Naive thymus-derived CD4-positive, alpha-beta T cell (primary cell): Measurements from ENCODE around the gene NPPA. TPM values are rescaled to one million over a fixed set of nuclear protein-coding genes. Genes with fewer than 3 reads are reported as not detected.

Experiments used
- ATAC-seq: fragments of 150-1000 bp; cut with Tn5 transposase; 2 replicates; pipeline ENCODE4 v1.10.0; 2021; ENCODE audit warnings: mild to moderate bottlenecking, moderate library complexity
- CTCF ChIA-PET: fragments of 350-600 bp; sonication (Branson Sonifier 250); formaldehyde crosslinking; loops from one replicate; lab custom pipeline; 2021; ENCODE audit warnings: antibody characterized with exemption; lab: Charles Lee
- POLR2A ChIA-PET: fragments of 350-600 bp; sonication (Branson Sonifier 250); formaldehyde crosslinking; loops from one replicate; lab custom pipeline; 2021; ENCODE audit warnings: antibody characterized with exemption, inconsistent platforms; lab: Charles Lee
- DNase-seq, 9 donors: peaks; one replicate each; pipeline versions ENCODE4 v3.0.0 to v3.0.0-alpha.2; 2020 to 2022; ENCODE audit warnings: mixed read lengths in 1 of 9
- H3K27ac ChIP-seq: one replicate; pipeline ENCODE4 v1.7.0; 2013; ENCODE audit warnings: mild to moderate bottlenecking, low read depth, low read length, moderate library complexity
- H3K27me3 ChIP-seq, 2 donors: one replicate each; pipeline ENCODE4 v1.7.0; 2013; ENCODE audit warnings: low read length in 2 of 2, mild to moderate bottlenecking in 2 of 2, moderate library complexity in 2 of 2; ENCODE audit not compliant: control insufficient read depth in 2 of 2, insufficient read depth in 2 of 2
- H3K36me3 ChIP-seq, 3 experiments: 1 replicate in 2 of 3; 2 replicates in 1 of 3; pipeline ENCODE4 v1.7.0; 2013; ENCODE audit warnings: low read length in 3 of 3, mild to moderate bottlenecking in 3 of 3, moderate library complexity in 1 of 3; ENCODE audit not compliant: insufficient read depth in 3 of 3, control insufficient read depth in 2 of 3
- H3K4me1 ChIP-seq, 2 donors: one replicate each; pipeline ENCODE4 v1.7.0; 2013; ENCODE audit warnings: low read length in 2 of 2, mild to moderate bottlenecking in 2 of 2, moderate library complexity in 1 of 2; ENCODE audit not compliant: control insufficient read depth in 2 of 2, insufficient read depth in 2 of 2
- H3K4me3 ChIP-seq: 2 replicates; pipeline ENCODE4 v1.7.0; 2013; ENCODE audit warnings: mild to moderate bottlenecking, low read length
- H3K9me3 ChIP-seq, 3 experiments: 1 replicate in 2 of 3; 2 replicates in 1 of 3; pipeline ENCODE4 v1.7.0; 2013; ENCODE audit warnings: low read length in 3 of 3; ENCODE audit not compliant: control insufficient read depth in 2 of 3
- H3K27ac Mint-ChIP-seq, 9 donors: one replicate each; pipeline ENCODE4 v1.8.0; 2020 to 2022; ENCODE audit warnings: mixed read lengths in 9 of 9, mild to moderate bottlenecking in 8 of 9, moderate library complexity in 5 of 9, inconsistent platforms in 2 of 9
- H3K27me3 Mint-ChIP-seq, 5 donors: one replicate each; pipeline ENCODE4 v1.8.0; 2021 to 2022; ENCODE audit warnings: mixed read lengths in 5 of 5, mild to moderate bottlenecking in 1 of 5
- H3K36me3 Mint-ChIP-seq, 5 donors: one replicate each; pipeline ENCODE4 v1.8.0; 2020 to 2022; ENCODE audit warnings: mixed read lengths in 5 of 5, mild to moderate bottlenecking in 3 of 5, inconsistent platforms in 1 of 5
- H3K4me1 Mint-ChIP-seq, 7 donors: one replicate each; pipeline ENCODE4 v1.8.0; 2020 to 2022; ENCODE audit warnings: mixed read lengths in 7 of 7, mild to moderate bottlenecking in 3 of 7, inconsistent platforms in 1 of 7
- H3K4me3 Mint-ChIP-seq, 10 donors: one replicate each; pipeline ENCODE4 v1.8.0; 2020 to 2022; ENCODE audit warnings: mild to moderate bottlenecking in 10 of 10, mixed read lengths in 10 of 10, moderate library complexity in 6 of 10, inconsistent platforms in 2 of 10
- H3K9me3 Mint-ChIP-seq, 11 donors: one replicate each; pipeline ENCODE4 v1.8.0; 2020 to 2022; ENCODE audit warnings: mixed read lengths in 11 of 11, mild to moderate bottlenecking in 4 of 11, inconsistent platforms in 1 of 11, moderate library complexity in 1 of 11
- intact Hi-C, 2 donors: fragments of 100-400 bp; cut with micrococcal nuclease; formaldehyde crosslinking; loops; one replicate each; pipeline ENCODE4 v1.15.1; 2023
- polyA plus RNA-seq, 2 donors: library from polyadenylated mRNA; unstranded; fragments of 300-500 nt; fragmentation: Illumina TruSeq; gene quantifications; one replicate each; pipeline ENCODE4 v1.2.3, GENCODE V29; 2021
- total RNA-seq, 6 experiments: library from RNA in 5 of 6; stranded (reverse) in 5 of 6; gene quantifications; 1 replicate in 5 of 6; 2 replicates in 1 of 6; pipeline ENCODE4 v1.2.3 and lab custom pipeline; 2021 to 2026

NPPA gene
- total and polyA plus RNA-seq, 7 experiments from 2014 or later: not detected

- H3K27me3 Mint-ChIP-seq: peaks cover 10 to 25% (median 22%) of the 10 kb centered on the region in 5 donors
- Histone ChIP-seq H3K4me1 (no peaks in the 10 kb centered on the region), H3K27me3 (no peaks in the 10 kb centered on the region), H3K9me3 (no peaks in the 10 kb centered on the region), H3K36me3 (no peaks in the 10 kb centered on the region), H3K4me3 (no peak overlapping the region), H3K27ac (no peak overlapping the region)
- no peak overlapping the region for H3K4me3 Mint-ChIP-seq
- DNase-seq: no peak
- H3K4me1 Mint-ChIP-seq: peaks cover 0 to 7% (median 0%) of the 10 kb centered on the region in 7 donors
- CTCF ChIA-PET: no interaction called here
- peaks cover 0 to 5% (median 4%) of the 10 kb centered on the region in 5 donors for H3K36me3 Mint-ChIP-seq
- H3K9me3 Mint-ChIP-seq: no peaks in the 10 kb centered on the region
- H3K27ac Mint-ChIP-seq: no peak overlapping the region
- ATAC-seq: no peak
- intact Hi-C loops: no loop called here
- POLR2A ChIA-PET: no interaction called here
These were observed 2.6 kb upstream of the NPPA start for GRCh38 chr1:11850156-11850555.

- DNase-seq (no peak), ATAC-seq (no peak)
- peaks cover 3 to 17% (median 9%) of the 10 kb centered on the region in 5 donors for H3K36me3 Mint-ChIP-seq
- peaks cover 0 to 1% (median 0%) of the 10 kb centered on the region in 11 donors for H3K9me3 Mint-ChIP-seq
- peaks cover 0 to 5% (median 0%) of the 10 kb centered on the region in 3 experiments for H3K36me3 ChIP-seq
- H3K4me1 Mint-ChIP-seq: peaks cover 0 to 7% (median 0%) of the 10 kb centered on the region in 7 donors
- intact Hi-C loops: no loop called here
- H3K4me3 Mint-ChIP-seq: no peak overlapping the region
- H3K27ac ChIP-seq: no peak overlapping the region
- H3K27me3 Mint-ChIP-seq: peaks cover 0 to 16% (median 12%) of the 10 kb centered on the region in 5 donors
- no peaks in the 10 kb centered on the region for H3K4me1 ChIP-seq
- H3K4me3 ChIP-seq: no peak overlapping the region
- no peak overlapping the region for H3K27ac Mint-ChIP-seq
- CTCF ChIA-PET: interaction anchor here (0.8 kb wide), 1 partner anchor 11 kb away, joined by 3 read pairs; no protein-coding TSS in a partner anchor
- H3K9me3 ChIP-seq: no peaks in the 10 kb centered on the region
- POLR2A ChIA-PET: no interaction called here
- no peaks in the 10 kb centered on the region for H3K27me3 ChIP-seq
These were observed 754 bp upstream of the NPPA start for GRCh38 chr1:11848373-11848700.

GRCh38 chr1:11845641-11846335, 1.8 kb downstream of the NPPA start:
- no peak overlapping the region for H3K4me3 ChIP-seq
- H3K36me3 ChIP-seq: peaks cover 4 to 21% (median 7%) of the 10 kb centered on the region in 3 experiments
- Mint-ChIP-seq H3K36me3 (peaks cover 5 to 33% (median 16%) of the 10 kb centered on the region in 5 donors), H3K27ac (peak overlapping the region in 1 of 9 donors; percentile 72), H3K27me3 (peaks cover 0 to 5% (median 0%) of the 10 kb centered on the region in 5 donors), H3K4me1 (peaks cover 0 to 13% (median 0%) of the 10 kb centered on the region in 7 donors), H3K9me3 (peaks cover 0 to 3% (median 0%) of the 10 kb centered on the region in 11 donors), H3K4me3 (no peak overlapping the region)
- H3K27ac ChIP-seq: no peak overlapping the region
- POLR2A ChIA-PET: interaction anchor here (0.9 kb wide), 1 partner anchor 62 kb away, joined by 3 read pairs; no protein-coding TSS in a partner anchor
- H3K9me3 ChIP-seq: no peaks in the 10 kb centered on the region
- H3K4me1 ChIP-seq: no peaks in the 10 kb centered on the region
- no peaks in the 10 kb centered on the region for H3K27me3 ChIP-seq
- CTCF ChIA-PET: no interaction called here
- ATAC-seq (no peak), DNase-seq (peak in 6 of 9 donors; percentile 12 to 54 (median 25))
- intact Hi-C loops: no loop called here

- CTCF ChIA-PET: no interaction called here
- H3K27ac ChIP-seq: no peak overlapping the region
These were observed 5.2 kb downstream of the NPPA start for GRCh38 chr1:11842154-11843041.

GRCh38 chr1:11841245-11842153, 6.1 kb downstream of the NPPA start:
- ATAC-seq: no peak
- intact Hi-C loops: no loop called here

More at GRCh38 chr1:11842154-11843041, 5.2 kb downstream of the NPPA start:
- peak overlapping the region in 1 of 9 donors; percentile 52 for H3K27ac Mint-ChIP-seq
- POLR2A ChIA-PET: interaction anchor here (6.2 kb wide), 1 partner anchor 66 kb away, joined by 45 read pairs; no protein-coding TSS in a partner anchor
- H3K9me3 ChIP-seq: no peaks in the 10 kb centered on the region
- H3K27me3 Mint-ChIP-seq: no peaks in the 10 kb centered on the region
- H3K27me3 ChIP-seq: no peaks in the 10 kb centered on the region
- H3K36me3 ChIP-seq: peaks cover 4 to 49% (median 7%) of the 10 kb centered on the region in 3 experiments
- H3K4me3 Mint-ChIP-seq: no peak overlapping the region
- H3K9me3 Mint-ChIP-seq: peaks cover 0 to 3% (median 0%) of the 10 kb centered on the region in 11 donors
- intact Hi-C loops: no loop called here
- DNase-seq (no peak), ATAC-seq (peak; percentile 37)
- no peak overlapping the region for H3K4me3 ChIP-seq
- H3K4me1 ChIP-seq: no peaks in the 10 kb centered on the region
- H3K36me3 Mint-ChIP-seq: peaks cover 6 to 51% (median 19%) of the 10 kb centered on the region in 5 donors
- H3K4me1 Mint-ChIP-seq: peaks cover 0 to 15% (median 4%) of the 10 kb centered on the region in 7 donors

More at GRCh38 chr1:11841245-11842153, 6.1 kb downstream of the NPPA start:
- CTCF ChIA-PET: interaction anchor here (1.2 kb wide), 1 partner anchor 51 kb away, joined by 4 read pairs; no protein-coding TSS in a partner anchor
- Histone ChIP-seq H3K4me3 (no peak overlapping the region), H3K27ac (no peak overlapping the region), H3K9me3 (no peaks in the 10 kb centered on the region), H3K4me1 (no peaks in the 10 kb centered on the region), H3K36me3 (peaks cover 4 to 58% (median 7%) of the 10 kb centered on the region in 3 experiments), H3K27me3 (no peaks in the 10 kb centered on the region)
- Mint-ChIP-seq H3K4me1 (peaks cover 0 to 15% (median 4%) of the 10 kb centered on the region in 7 donors), H3K27me3 (no peaks in the 10 kb centered on the region), H3K27ac (no peak overlapping the region), H3K4me3 (no peak overlapping the region), H3K9me3 (peaks cover 0 to 3% (median 0%) of the 10 kb centered on the region in 11 donors), H3K36me3 (peaks cover 6 to 51% (median 19%) of the 10 kb centered on the region in 5 donors)
- no peak for DNase-seq
- POLR2A ChIA-PET: interaction anchor here (6.2 kb wide), 1 partner anchor 67 kb away, joined by 45 read pairs; no protein-coding TSS in a partner anchor
